HG02938 (cell line): ENCODE results near the gene PAPPA2.

Source experiments
- ATAC-seq: cut with Tn5 transposase; IDR thresholded peaks from one replicate; pipeline ENCODE4 v1.9.1; 2021; ENCODE audit warnings: mild to moderate bottlenecking, moderate library complexity; ENCODE audit not compliant: unreplicated experiment

PAPPA2 gene

GRCh38 chr1:176884911-176885310 is 421.9 kb downstream of the PAPPA2 start:
- ATAC-seq: no peak

DNA sequence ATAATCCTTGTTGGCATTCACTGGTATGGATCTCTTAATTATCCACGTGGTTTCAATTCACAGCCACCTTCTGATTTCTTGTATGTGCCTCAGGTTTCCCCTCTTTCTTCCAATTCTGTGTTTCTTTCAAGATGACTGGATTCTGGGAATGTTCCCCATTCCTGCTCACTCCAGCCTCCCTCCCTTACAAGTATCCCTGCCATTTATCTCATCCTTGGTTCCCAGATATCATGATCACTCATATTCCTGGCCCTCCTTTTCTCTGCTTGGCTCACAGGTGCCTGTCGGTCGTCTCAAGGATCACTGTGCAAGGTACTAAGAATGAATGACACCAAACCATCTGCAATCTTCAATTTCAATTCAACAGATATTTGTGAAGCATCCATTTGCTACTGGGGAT is 422.4 kb downstream of the PAPPA2 start:
- no peak for ATAC-seq

GRCh38 chr1:176885751-176886150 is 422.8 kb downstream of the PAPPA2 start:
- ATAC-seq: no peak

GRCh38 chr1:176888471-176889032 is 425.6 kb downstream of the PAPPA2 start:
- no peak for ATAC-seq

DNA sequence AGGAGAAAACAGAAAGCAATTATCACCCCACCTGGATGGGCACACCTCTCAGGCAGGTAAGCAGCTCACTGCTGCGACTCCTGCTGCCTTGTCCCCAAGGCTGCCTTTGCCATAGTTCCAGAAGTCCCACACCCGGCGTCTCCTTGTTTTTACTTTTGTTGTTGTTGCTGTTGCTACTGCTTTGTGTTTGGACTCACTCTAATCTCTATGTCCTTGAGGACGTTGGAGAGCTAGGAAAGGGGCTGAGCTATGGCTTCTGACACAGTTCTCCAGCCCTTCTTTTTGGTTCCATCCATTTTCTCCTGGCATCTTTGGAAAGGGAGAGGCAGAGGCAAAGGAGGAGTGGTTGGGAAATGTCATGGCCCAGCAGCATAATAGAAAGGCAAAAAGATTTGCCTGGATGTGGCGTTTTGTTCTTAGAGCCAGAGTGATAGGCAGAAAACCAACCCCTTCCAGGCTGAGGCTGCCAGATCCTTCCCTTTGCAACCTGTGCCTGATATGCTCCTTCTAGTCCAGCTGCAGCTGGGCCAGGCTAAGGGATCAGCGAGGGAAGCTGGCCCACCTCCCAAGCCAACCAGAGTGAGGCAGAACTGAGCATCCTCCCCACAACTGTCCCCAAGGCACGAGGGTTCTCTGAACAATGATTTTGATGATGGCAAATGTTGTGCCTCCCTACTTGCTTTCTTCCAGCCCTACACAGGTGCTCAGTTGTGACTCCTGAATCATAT is 430.8 kb downstream of the PAPPA2 start:
- no peak for ATAC-seq

- ATAC-seq: no peak
Observed at GRCh38 chr1:176894450-176894849, 431.5 kb downstream of the PAPPA2 start.
